GM13976 (cell line): ENCODE measurements around the gene RGL1.

Experiments used
- DNase-seq: peaks from one replicate; pipeline ENCODE4 v3.0.0; 2012; ENCODE audit warnings: low spot score
- in situ Hi-C: fragments of 300-500 bp; cut with MboI; formaldehyde crosslinking; loops from one replicate; pipeline ENCODE4 v1.12.0; 2022; ENCODE audit warnings: low sequenced_read_pairs, mixed read lengths, inconsistent platforms; ENCODE audit not compliant: unreplicated experiment
- TF ChIP-seq, protein P1 (sequence below): IDR thresholded peaks from 2 replicates; pipeline ENCODE4 v1.5.1; 2012; ENCODE audit warnings: borderline replicate concordance, mild to moderate bottlenecking; ENCODE audit not compliant: insufficient read depth; ENCODE audit errors: extremely low read depth, missing control alignments, control extremely low read depth

The RGL1 gene

DNA sequence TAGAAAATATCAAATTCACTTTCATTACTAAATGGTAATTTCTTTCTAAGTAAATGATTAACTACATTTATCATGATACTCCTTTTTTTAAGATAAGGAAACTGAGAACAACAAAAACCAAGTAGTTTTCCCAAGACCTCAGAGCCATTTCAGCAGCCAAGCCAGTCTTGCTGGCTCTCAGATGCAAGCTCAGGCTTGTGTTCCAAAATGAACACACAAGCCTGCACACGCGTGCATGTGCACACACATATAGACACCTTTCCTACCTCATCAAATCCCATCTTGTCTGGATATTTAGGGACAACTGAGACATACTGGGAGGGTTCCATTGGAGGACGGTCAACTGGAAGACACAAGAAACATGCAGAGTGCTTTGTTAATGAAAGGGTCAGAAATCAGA, 149.6 kb downstream of the RGL1 start:
- TF ChIP-seq, protein P1, sequence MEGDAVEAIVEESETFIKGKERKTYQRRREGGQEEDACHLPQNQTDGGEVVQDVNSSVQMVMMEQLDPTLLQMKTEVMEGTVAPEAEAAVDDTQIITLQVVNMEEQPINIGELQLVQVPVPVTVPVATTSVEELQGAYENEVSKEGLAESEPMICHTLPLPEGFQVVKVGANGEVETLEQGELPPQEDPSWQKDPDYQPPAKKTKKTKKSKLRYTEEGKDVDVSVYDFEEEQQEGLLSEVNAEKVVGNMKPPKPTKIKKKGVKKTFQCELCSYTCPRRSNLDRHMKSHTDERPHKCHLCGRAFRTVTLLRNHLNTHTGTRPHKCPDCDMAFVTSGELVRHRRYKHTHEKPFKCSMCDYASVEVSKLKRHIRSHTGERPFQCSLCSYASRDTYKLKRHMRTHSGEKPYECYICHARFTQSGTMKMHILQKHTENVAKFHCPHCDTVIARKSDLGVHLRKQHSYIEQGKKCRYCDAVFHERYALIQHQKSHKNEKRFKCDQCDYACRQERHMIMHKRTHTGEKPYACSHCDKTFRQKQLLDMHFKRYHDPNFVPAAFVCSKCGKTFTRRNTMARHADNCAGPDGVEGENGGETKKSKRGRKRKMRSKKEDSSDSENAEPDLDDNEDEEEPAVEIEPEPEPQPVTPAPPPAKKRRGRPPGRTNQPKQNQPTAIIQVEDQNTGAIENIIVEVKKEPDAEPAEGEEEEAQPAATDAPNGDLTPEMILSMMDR = no peak
- in situ Hi-C loops = no loop called here
- no peak for DNase-seq

DNA sequence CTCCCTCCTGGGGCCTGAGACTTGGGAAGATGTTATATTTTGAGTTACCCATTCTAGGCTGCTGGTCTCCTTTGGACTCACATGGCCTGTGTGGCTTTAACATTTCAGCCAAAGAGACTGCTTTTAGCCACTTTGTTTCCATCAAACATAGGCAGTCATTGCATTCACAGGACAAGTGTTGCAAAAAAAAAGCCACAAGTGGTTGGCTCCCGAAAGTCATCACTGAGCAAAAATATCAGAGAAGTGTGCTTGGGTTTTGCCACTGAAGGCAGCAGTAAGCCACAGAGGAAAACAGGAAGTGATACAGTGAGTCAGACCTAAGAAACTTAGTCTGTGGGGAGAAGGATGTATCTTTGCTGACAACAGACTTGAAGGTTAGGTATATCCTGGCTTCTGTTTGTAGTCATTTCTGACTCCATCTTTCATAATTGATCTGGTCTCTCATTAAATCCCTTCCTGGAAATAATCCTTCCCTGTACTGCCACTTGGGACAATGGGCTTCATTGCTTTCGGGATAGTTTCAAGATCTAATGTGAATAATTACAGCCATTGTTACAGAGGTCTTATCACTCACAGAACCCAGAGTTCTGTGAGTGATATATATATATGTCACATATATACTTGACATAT, 151.8 kb downstream of the RGL1 start:
- TF ChIP-seq, protein P1 = peak; percentile 25
- in situ Hi-C loops = no loop called here
- DNase-seq = peak; percentile 76

DNA sequence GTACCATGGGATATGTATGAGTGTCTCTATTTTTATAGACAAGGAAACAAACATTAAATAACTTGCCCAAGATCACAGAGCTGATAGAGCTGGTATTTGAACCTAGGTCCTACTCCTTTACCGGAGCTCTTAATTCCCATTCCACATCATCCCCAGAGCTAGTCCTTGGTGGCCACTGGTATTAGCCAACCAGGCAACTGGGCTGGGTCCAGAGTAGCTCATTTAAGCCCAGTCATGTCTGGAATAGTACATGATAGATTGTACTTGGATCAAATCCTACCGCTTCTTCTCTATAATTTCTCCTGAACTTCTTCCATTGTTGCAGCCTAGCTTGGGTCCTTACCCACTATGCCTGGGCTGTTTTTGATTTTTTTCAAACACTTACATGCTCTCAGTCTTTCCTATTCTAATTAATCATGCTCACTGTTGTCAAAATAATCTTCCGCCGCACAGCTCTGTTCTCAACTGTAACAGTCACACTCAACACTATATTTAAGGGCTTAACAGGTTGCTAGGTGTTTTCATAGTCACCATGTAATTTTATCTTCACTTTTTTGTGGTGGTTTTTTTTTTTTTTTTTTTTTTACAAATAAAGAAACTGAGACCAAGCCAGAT, 152.4 kb downstream of the RGL1 start:
- in situ Hi-C loops = no loop called here
- no peak for DNase-seq
- TF ChIP-seq, protein P1 = no peak

DNA sequence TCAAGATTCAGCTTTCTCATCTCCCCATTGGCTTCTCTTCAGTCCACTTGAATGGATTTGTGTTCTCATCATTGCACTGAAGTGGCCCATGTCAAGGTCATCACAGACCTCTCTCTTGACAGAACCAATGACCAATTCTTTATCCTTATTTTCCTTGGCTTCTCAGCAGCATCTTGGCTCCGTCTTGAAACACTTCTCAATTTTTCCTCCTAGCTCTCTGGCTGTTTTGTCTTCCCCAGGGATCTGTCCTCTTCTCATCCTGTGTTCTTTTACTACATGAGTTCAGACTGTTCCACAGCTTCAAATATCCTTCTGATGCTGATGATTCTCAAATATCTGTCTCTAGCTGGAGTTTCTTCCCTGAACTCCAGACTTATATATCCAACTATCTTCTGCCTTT, 154.0 kb downstream of the RGL1 start:
- TF ChIP-seq, protein P1 = no peak
- in situ Hi-C loops = no loop called here
- no peak for DNase-seq

DNA sequence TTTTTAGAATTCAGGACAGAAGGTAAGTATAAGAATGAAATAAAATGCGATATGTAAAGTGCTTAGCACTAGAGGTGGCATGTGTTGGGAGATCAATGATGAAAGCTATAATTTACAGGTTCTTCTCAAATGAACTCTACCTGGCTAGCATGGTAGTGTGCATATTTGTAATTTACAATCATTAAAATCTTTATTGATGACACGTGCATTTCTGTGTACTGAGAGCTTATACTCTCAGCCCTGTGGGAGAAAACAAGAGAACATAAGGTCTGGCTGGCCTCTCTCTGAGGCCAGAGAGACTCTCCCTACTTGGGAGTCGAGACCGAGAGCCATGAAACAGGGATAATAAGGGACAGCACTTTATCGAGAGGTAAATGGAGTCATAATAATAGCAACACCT, 156.2 kb downstream of the RGL1 start:
- DNase-seq = no peak
- TF ChIP-seq, protein P1 = no peak
- in situ Hi-C loops = no loop called here

DNA sequence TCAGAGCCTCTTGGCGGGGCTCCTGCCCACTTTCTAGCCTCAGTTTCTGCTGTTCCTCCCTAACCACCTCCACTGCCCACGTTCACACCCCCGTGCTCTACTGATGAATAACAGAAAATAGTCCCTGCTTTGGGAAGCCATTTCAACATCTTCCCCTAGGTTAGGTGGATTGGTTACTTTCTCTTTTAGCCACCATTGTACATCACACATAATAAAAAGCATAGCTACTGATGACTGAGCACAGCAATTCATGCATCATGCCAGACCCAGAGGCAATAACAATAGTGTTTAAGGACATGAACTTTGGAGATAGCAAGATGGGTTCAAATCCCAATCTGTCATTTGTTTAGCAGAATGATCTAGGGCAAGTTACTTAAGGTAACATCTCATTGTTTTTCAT, 158.0 kb downstream of the RGL1 start:
- TF ChIP-seq, protein P1 = no peak
- DNase-seq = no peak
- in situ Hi-C loops = no loop called here
